ENCODE data around the gene IGSF3.
A peak's percentile ranks its signal among the peaks of the same experiment; 100 is the strongest.

IGSF3 gene

GRCh38 chr1:116667575-116668105 is at the start of gene IGSF3:
Gene IGSF3, minus strand, starts transcription at chr1:116667733. Its CDS starts 1,407 bp downstream, at chr1:116666326.
- TF ChIP-seq ZFX (IDR thresholded peaks at IDR 0.05) = no peak
- no peak for TF ChIP-seq CTCF (conservative IDR thresholded peaks at IDR 0.05)
- H3K27ac ChIP-seq = peak within 1 kb of the TSS; percentile 35

GRCh38 chr1:116717318-116717717 is 49.8 kb upstream of the IGSF3 start:
- no peak for TF ChIP-seq ZFX (IDR thresholded peaks at IDR 0.05)
- TF ChIP-seq CTCF (conservative IDR thresholded peaks at IDR 0.05) = no peak
- H3K27ac ChIP-seq = no peak overlapping the region

GRCh38 chr1:116716391-116716790 is 48.9 kb upstream of the IGSF3 start:
- no peak overlapping the region for H3K27ac ChIP-seq
- TF ChIP-seq ZFX (IDR thresholded peaks at IDR 0.05) (no peak), CTCF (conservative IDR thresholded peaks at IDR 0.05) (no peak)

GRCh38 chr1:116713474-116713873 is 45.9 kb upstream of the IGSF3 start:
- no peak overlapping the region for H3K27ac ChIP-seq
- no peak for TF ChIP-seq CTCF (conservative IDR thresholded peaks at IDR 0.05)
- TF ChIP-seq ZFX (IDR thresholded peaks at IDR 0.05) = no peak

- H3K27ac ChIP-seq = no peak overlapping the region
- TF ChIP-seq ZFX (IDR thresholded peaks at IDR 0.05) = no peak
- no peak for TF ChIP-seq CTCF (conservative IDR thresholded peaks at IDR 0.05)
Measured at GRCh38 chr1:116712510-116712909, 45.0 kb upstream of the IGSF3 start.

GRCh38 chr1:116711263-116711840 is 43.8 kb upstream of the IGSF3 start:
- H3K27ac ChIP-seq = no peak overlapping the region
- TF ChIP-seq ZFX (IDR thresholded peaks at IDR 0.05) (no peak), CTCF (conservative IDR thresholded peaks at IDR 0.05) (no peak)

- TF ChIP-seq ZFX (IDR thresholded peaks at IDR 0.05) (no peak), CTCF (conservative IDR thresholded peaks at IDR 0.05) (no peak)
- H3K27ac ChIP-seq = no peak overlapping the region
Measured at GRCh38 chr1:116710420-116711262, 43.1 kb upstream of the IGSF3 start.

Data from C4-2B (cell line).